Neural cell (in vitro differentiated cells): Measurements from ENCODE around the gene MRPS27. TPM values are rescaled to one million over a fixed set of nuclear protein-coding genes. Genes with fewer than 3 reads are reported as not detected.

Source experiments
- H2AFZ ChIP-seq: fragments of 200-600, 300-800 bp; sonication (generic), shearing (Covaris generic); 2 replicates; pipeline ENCODE4 v1.6.0; 2014; ENCODE audit warnings: low read depth, mild to moderate bottlenecking, antibody characterized with exemption, low read length, moderate library complexity
- H3F3A ChIP-seq: fragments of 200-600 bp; shearing (Covaris generic); 2 replicates; pipeline ENCODE4 v1.6.1; 2016; ENCODE audit warnings: mild to moderate bottlenecking, moderate library complexity, mixed read lengths, antibody characterized with exemption, low read length; ENCODE audit not compliant: insufficient read depth, poor library complexity, severe bottlenecking
- H3K27ac ChIP-seq: fragments of 200-600, 300-800 bp; sonication (generic), shearing (Covaris generic); 2 replicates; pipeline ENCODE4 v1.5.1; 2014; ENCODE audit warnings: mild to moderate bottlenecking, low read length, moderate library complexity
- H3K27me3 ChIP-seq: fragments of 300-800, 200-600 bp; sonication (generic), shearing (Covaris generic); 2 replicates; pipeline ENCODE4 v1.6.0; 2014; ENCODE audit warnings: mild to moderate bottlenecking, low read depth, low read length, moderate library complexity; ENCODE audit not compliant: insufficient read depth
- H3K36me3 ChIP-seq: fragments of 300-800, 200-600 bp; sonication (generic), shearing (Covaris generic); 2 replicates; pipeline ENCODE4 v1.5.1; 2014; ENCODE audit warnings: mild to moderate bottlenecking, antibody characterized with exemption, low read length, moderate library complexity; ENCODE audit not compliant: insufficient read depth
- H3K4me2 ChIP-seq: fragments of 300-800, 200-600 bp; sonication (generic), shearing (Covaris generic); 2 replicates; pipeline ENCODE4 v1.6.0; 2014; ENCODE audit warnings: mild to moderate bottlenecking, low read length
- H3K4me3 ChIP-seq: fragments of 300-800, 200-600 bp; sonication (generic), shearing (Covaris generic); 2 replicates; pipeline ENCODE4 v1.5.1; 2014; ENCODE audit warnings: mild to moderate bottlenecking, low read length, moderate library complexity
- H3K79me2 ChIP-seq: fragments of 200-600 bp; shearing (Covaris generic); replicated peaks from 2 replicates; pipeline ENCODE4 v1.6.0; 2014; ENCODE audit warnings: mild to moderate bottlenecking, low read length, moderate library complexity; ENCODE audit not compliant: insufficient read depth
- H3K9ac ChIP-seq: fragments of 300-800, 200-600 bp; sonication (generic), shearing (Covaris generic); 2 replicates; pipeline ENCODE4 v1.6.1; 2016; ENCODE audit warnings: mild to moderate bottlenecking, low read length, mixed read lengths
- H3K9me2 ChIP-seq: fragments of 200-600 bp; shearing (Covaris generic); 2 replicates; pipeline ENCODE4 v1.6.1; 2016; ENCODE audit warnings: mild to moderate bottlenecking, low read length, mixed read lengths; ENCODE audit not compliant: insufficient read depth
- H3K9me3 ChIP-seq: fragments of 200-600, 300-800 bp; sonication (generic), shearing (Covaris generic); 2 replicates; pipeline ENCODE4 v1.6.1; 2016; ENCODE audit warnings: mild to moderate bottlenecking, mixed run types, low read length, moderate library complexity, mixed read lengths
- H4K20me1 ChIP-seq: fragments of 200-600 bp; shearing (Covaris generic); 2 replicates; pipeline ENCODE4 v1.6.1; 2016; ENCODE audit warnings: mild to moderate bottlenecking, mixed run types; ENCODE audit not compliant: insufficient read depth
- EP300 ChIP-seq: fragments of 450-650 bp; conservative IDR thresholded peaks from 2 replicates; pipeline ENCODE4 v1.6.1; 2014; ENCODE audit warnings: antibody characterized with exemption, mild to moderate bottlenecking, moderate library complexity; ENCODE audit not compliant: poor library complexity, severe bottlenecking
- EZH2 ChIP-seq: fragments of 200-600, 300-800 bp; shearing (Covaris generic), sonication (generic); IDR thresholded peaks from 2 replicates; pipeline ENCODE4 v1.6.1; 2014; ENCODE audit warnings: antibody characterized with exemption, low read length, borderline replicate concordance, mild to moderate bottlenecking; ENCODE audit not compliant: insufficient read depth, poor library complexity, severe bottlenecking
- MXI1 ChIP-seq: fragments of 450-650 bp; conservative IDR thresholded peaks from 2 replicates; pipeline ENCODE4 v1.6.1; 2014; ENCODE audit warnings: antibody characterized with exemption, mild to moderate bottlenecking; ENCODE audit not compliant: poor library complexity, severe bottlenecking
- POLR2AphosphoS5 ChIP-seq: IDR thresholded peaks from 2 replicates; pipeline ENCODE4 v1.6.1; 2012
- RAD21 ChIP-seq: fragments of 450-650 bp; conservative IDR thresholded peaks from 2 replicates; pipeline ENCODE4 v1.6.1; 2014; ENCODE audit warnings: antibody characterized with exemption, mild to moderate bottlenecking, moderate library complexity
- SMC3 ChIP-seq: fragments of 450-650 bp; conservative IDR thresholded peaks from 2 replicates; pipeline ENCODE4 v1.6.1; 2014; ENCODE audit warnings: antibody characterized with exemption, mild to moderate bottlenecking, moderate library complexity; ENCODE audit not compliant: poor library complexity
- TAF1 ChIP-seq: IDR thresholded peaks from 2 replicates; pipeline ENCODE4 v1.6.1; 2012; ENCODE audit warnings: low read depth
- polyA plus RNA-seq: library from polyadenylated mRNA; depleted of rRNA; stranded (reverse); fragments of >200 nt; gene quantifications from 2 replicates; pipeline ENCODE4 v1.2.3, GENCODE V29; 2014
- TF ChIP-seq, protein P1 (sequence below): fragments of 450-650 bp; IDR thresholded peaks from 2 replicates; pipeline ENCODE4 v1.5.1; 2014; ENCODE audit warnings: antibody characterized with exemption, mild to moderate bottlenecking, moderate library complexity; ENCODE audit not compliant: poor library complexity, severe bottlenecking
- TF ChIP-seq, protein P2 (sequence below): IDR thresholded peaks from 2 replicates; pipeline ENCODE4 v1.6.1; 2012; ENCODE audit warnings: borderline replicate concordance

The MRPS27 gene
- polyA plus RNA-seq, 1 donor from 2014 or later: 36.7 TPM

DNA sequence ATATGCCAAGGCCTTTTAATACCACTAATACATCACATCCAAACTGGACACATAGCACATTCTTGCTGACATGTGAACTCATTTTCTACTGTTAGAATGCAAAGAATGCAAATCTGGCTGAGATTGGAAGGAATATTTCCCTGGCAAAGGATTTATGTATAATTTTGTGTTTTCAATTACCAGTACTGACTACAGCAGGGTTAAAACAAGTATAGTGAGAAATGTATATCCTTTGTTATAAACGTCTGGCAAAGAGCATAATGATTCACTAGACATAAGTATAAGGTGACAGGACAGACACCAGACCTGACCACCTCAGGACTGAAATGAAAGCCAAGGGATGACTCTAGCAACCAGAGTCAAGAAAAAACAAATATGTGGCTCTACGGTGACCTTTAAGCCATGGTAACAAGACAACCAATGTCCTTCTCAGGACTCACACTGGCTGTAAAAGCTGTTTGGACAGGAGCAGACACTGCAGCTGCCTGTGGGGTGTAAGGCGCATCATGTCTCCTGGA, 95.0 kb downstream of the MRPS27 start:
- no peak overlapping the region for H3K9ac ChIP-seq
- H3K9me3 ChIP-seq: no peaks in the 10 kb centered on the region
- no peak overlapping the region for H3K4me2 ChIP-seq
- no peak overlapping the region for H2AFZ ChIP-seq
- no peaks in the 10 kb centered on the region for H3K27me3 ChIP-seq
- no peaks in the 10 kb centered on the region for H3F3A ChIP-seq
- no peaks in the 10 kb centered on the region for H4K20me1 ChIP-seq
- peak overlapping the region; percentile 78 for H3K27ac ChIP-seq
- H3K79me2 ChIP-seq: no peaks in the 10 kb centered on the region
- H3K9me2 ChIP-seq: no peaks in the 10 kb centered on the region
- no peak overlapping the region for H3K4me3 ChIP-seq
- no peak for TF ChIP-seq RAD21
- no peak for TF ChIP-seq SMC3
- TF ChIP-seq, protein P1, sequence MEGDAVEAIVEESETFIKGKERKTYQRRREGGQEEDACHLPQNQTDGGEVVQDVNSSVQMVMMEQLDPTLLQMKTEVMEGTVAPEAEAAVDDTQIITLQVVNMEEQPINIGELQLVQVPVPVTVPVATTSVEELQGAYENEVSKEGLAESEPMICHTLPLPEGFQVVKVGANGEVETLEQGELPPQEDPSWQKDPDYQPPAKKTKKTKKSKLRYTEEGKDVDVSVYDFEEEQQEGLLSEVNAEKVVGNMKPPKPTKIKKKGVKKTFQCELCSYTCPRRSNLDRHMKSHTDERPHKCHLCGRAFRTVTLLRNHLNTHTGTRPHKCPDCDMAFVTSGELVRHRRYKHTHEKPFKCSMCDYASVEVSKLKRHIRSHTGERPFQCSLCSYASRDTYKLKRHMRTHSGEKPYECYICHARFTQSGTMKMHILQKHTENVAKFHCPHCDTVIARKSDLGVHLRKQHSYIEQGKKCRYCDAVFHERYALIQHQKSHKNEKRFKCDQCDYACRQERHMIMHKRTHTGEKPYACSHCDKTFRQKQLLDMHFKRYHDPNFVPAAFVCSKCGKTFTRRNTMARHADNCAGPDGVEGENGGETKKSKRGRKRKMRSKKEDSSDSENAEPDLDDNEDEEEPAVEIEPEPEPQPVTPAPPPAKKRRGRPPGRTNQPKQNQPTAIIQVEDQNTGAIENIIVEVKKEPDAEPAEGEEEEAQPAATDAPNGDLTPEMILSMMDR: no peak
- no peak for TF ChIP-seq POLR2AphosphoS5
- TF ChIP-seq EP300: no peak
- no peak for TF ChIP-seq EZH2
- no peak for TF ChIP-seq TAF1
- no peak for TF ChIP-seq MXI1
- TF ChIP-seq, protein P2, sequence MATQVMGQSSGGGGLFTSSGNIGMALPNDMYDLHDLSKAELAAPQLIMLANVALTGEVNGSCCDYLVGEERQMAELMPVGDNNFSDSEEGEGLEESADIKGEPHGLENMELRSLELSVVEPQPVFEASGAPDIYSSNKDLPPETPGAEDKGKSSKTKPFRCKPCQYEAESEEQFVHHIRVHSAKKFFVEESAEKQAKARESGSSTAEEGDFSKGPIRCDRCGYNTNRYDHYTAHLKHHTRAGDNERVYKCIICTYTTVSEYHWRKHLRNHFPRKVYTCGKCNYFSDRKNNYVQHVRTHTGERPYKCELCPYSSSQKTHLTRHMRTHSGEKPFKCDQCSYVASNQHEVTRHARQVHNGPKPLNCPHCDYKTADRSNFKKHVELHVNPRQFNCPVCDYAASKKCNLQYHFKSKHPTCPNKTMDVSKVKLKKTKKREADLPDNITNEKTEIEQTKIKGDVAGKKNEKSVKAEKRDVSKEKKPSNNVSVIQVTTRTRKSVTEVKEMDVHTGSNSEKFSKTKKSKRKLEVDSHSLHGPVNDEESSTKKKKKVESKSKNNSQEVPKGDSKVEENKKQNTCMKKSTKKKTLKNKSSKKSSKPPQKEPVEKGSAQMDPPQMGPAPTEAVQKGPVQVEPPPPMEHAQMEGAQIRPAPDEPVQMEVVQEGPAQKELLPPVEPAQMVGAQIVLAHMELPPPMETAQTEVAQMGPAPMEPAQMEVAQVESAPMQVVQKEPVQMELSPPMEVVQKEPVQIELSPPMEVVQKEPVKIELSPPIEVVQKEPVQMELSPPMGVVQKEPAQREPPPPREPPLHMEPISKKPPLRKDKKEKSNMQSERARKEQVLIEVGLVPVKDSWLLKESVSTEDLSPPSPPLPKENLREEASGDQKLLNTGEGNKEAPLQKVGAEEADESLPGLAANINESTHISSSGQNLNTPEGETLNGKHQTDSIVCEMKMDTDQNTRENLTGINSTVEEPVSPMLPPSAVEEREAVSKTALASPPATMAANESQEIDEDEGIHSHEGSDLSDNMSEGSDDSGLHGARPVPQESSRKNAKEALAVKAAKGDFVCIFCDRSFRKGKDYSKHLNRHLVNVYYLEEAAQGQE: no peak
- no peaks in the 10 kb centered on the region for H3K36me3 ChIP-seq

DNA sequence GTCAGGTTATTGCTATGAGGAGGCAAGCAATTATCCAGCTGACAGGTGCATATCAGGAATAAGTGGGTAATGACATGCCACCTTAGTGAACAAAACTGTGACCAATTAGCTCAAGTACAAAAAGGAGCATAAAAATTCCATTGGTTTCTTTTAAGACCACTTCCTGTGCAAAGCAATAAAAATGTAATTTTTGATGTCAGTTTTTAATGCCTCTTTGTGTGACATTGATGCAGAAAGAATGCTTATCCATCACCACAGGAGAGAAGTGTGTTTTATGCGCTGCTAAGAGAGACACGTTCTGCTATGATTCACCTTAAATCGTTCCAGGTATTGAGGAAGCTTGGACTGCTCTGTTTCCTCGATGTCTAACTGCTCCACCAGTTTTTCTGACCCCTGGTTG, 96.7 kb downstream of the MRPS27 start:
- peak overlapping the region; percentile 30 for H3K9ac ChIP-seq
- no peaks in the 10 kb centered on the region for H4K20me1 ChIP-seq
- TF ChIP-seq SMC3 (no peak), POLR2AphosphoS5 (peak; percentile 66), EP300 (peak; percentile 94)
- H2AFZ ChIP-seq: no peak overlapping the region
- no peaks in the 10 kb centered on the region for H3K27me3 ChIP-seq
- no peaks in the 10 kb centered on the region for H3F3A ChIP-seq
- peak overlapping the region; percentile 43 for H3K4me3 ChIP-seq
- peak overlapping the region; percentile 78 for H3K27ac ChIP-seq
- H3K4me2 ChIP-seq: peak overlapping the region; percentile 40
- H3K9me2 ChIP-seq: no peaks in the 10 kb centered on the region
- H3K9me3 ChIP-seq: no peaks in the 10 kb centered on the region
- no peaks in the 10 kb centered on the region for H3K36me3 ChIP-seq
- H3K79me2 ChIP-seq: no peaks in the 10 kb centered on the region

DNA sequence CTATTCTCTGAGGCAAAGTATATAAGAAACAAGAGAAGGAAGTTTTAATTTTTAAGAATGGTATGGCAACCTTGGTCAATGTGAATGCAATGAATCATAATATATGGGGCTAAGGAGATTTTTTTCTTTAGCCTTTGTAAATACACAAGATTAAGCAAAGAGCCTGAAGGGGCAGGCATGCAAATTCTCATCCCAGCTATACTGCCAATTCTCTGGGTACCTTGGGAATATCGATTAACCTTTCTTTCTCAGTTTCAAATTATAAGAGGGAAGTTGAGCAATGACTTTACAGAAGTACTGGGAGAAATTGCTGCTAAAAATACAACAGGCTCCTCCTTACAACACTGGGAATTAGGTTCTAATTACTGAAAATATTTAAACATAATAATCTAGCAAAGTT, 97.5 kb downstream of the MRPS27 start:
- Histone ChIP-seq H3K4me3 (no peak overlapping the region), H3K27ac (peak overlapping the region; percentile 78), H2AFZ (no peak overlapping the region), H3K79me2 (no peaks in the 10 kb centered on the region), H3F3A (no peaks in the 10 kb centered on the region), H3K36me3 (no peaks in the 10 kb centered on the region), H4K20me1 (no peaks in the 10 kb centered on the region), H3K4me2 (no peak overlapping the region), H3K9ac (no peak overlapping the region), H3K9me3 (no peaks in the 10 kb centered on the region), H3K9me2 (no peaks in the 10 kb centered on the region), H3K27me3 (no peaks in the 10 kb centered on the region)
- TF ChIP-seq POLR2AphosphoS5 (no peak), MXI1 (no peak), SMC3 (no peak), EZH2 (no peak), RAD21 (no peak), TAF1 (no peak), EP300 (no peak)
- TF ChIP-seq, protein P2: no peak
- TF ChIP-seq, protein P1: no peak
